AG09319 (cell line): Measurements from ENCODE around the gene NOXA1.

ENCODE experiments used
- DNase-seq: peaks from one replicate; pipeline ENCODE4 v3.0.0-alpha.2; 2010; ENCODE audit warnings: low read depth; ENCODE audit errors: extremely low read depth
- TF ChIP-seq, protein P1 (sequence below): IDR thresholded peaks from 2 replicates; pipeline ENCODE4 v1.5.1; 2011; ENCODE audit warnings: low read depth, mild to moderate bottlenecking, inconsistent platforms, low read length, moderate library complexity

The NOXA1 gene

DNA sequence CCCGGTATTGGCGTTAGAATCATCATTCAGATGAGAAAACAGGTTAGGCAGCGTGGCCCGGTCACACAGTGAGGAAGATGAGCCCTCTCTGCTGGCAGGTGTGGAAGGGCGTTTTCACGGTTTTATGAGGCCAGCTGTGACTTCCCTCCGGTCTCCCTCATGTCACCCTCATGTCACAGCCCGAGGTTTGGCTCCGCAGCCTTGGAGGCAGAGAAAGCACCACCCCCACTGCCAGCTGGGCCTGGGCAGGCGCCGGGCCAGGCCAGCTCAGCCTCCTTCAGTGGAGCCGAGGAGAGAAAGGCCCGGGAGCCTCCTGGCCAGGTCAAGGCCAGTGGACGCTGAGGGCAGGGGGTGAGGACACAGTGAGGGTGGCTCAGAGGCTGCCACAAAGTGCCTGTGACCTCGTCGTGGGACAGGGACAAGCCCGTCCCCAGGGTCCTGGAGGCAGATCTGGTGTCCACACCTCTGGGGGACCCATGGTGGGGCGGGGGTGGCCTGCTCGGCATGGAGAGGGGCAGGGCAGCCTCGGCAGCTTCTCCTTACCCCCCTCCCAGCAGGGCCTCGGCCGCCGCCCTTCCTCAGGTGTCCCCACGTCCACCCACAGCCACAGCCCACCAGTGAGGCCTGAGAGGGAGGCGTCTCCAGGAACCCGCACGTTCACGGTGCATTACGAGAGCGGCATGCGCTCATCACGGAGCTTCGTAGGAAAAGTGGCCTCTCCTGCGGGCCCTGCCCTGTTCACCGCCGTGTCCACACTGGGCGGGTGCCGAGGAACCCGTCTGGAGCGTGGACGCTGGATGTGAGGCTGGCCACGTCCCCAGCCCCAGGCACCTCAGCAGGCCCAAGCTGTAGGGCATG lies 32.4 kb upstream of the NOXA1 start:
- TF ChIP-seq, protein P1, sequence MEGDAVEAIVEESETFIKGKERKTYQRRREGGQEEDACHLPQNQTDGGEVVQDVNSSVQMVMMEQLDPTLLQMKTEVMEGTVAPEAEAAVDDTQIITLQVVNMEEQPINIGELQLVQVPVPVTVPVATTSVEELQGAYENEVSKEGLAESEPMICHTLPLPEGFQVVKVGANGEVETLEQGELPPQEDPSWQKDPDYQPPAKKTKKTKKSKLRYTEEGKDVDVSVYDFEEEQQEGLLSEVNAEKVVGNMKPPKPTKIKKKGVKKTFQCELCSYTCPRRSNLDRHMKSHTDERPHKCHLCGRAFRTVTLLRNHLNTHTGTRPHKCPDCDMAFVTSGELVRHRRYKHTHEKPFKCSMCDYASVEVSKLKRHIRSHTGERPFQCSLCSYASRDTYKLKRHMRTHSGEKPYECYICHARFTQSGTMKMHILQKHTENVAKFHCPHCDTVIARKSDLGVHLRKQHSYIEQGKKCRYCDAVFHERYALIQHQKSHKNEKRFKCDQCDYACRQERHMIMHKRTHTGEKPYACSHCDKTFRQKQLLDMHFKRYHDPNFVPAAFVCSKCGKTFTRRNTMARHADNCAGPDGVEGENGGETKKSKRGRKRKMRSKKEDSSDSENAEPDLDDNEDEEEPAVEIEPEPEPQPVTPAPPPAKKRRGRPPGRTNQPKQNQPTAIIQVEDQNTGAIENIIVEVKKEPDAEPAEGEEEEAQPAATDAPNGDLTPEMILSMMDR = no peak
- no peak for DNase-seq

DNA sequence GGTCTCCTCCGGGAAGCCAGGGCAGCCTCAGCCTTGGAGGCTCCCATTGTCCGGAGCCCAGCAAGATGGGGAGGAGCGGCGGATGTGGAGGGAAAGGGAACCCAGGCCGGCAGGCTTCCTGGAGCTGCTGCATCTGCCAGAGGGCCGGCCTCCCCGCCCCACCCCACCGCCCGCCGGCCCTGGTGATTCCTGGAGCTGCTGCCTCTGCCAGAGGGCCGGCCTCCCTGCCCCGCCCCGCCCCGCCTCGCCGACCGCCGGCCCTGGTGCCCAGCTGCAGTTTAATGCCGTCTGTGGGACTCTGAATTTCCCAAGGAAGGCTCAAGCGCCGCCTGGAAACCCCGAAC lies 31.8 kb upstream of the NOXA1 start:
- TF ChIP-seq, protein P1 = no peak
- DNase-seq = no peak

DNA sequence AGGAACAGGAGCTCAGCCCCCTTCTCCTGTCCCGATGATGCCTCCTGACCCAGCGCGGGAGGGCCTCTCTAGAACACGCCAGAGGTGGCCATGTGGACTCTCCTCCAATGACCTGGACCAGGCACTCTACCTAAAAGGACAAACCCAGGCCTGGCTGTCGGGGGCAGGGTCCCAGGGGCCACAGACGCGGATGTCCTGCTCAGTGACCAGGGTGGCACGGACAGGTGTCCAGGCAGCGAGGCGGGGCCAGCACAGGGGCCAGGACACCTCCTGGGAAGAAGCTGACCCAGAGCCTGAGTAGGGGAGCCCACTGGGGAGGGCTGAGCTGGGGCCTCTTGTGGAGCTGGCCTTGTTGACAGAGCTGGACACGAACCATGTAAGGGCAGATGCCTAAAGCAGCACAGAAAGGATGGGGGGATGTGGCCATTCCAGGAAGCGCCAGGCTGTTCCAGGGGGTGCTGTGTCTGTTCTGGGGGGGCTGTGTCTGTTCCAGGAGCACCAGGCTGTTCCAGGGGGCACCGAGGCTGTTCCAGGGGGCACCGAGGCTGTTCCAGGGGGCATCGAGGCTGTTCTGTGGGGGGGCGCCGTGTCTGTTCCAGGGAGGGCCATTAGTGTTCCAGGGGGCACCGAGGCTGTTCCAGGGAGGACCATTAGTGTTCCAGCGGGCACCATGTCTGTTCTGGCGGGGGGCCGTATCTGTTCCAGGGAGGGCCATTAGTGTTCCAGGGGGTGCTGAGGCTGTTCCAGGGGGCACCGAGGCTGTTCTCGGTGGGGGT lies 30.8 kb upstream of the NOXA1 start:
- no peak for DNase-seq
- TF ChIP-seq, protein P1 = no peak

DNA sequence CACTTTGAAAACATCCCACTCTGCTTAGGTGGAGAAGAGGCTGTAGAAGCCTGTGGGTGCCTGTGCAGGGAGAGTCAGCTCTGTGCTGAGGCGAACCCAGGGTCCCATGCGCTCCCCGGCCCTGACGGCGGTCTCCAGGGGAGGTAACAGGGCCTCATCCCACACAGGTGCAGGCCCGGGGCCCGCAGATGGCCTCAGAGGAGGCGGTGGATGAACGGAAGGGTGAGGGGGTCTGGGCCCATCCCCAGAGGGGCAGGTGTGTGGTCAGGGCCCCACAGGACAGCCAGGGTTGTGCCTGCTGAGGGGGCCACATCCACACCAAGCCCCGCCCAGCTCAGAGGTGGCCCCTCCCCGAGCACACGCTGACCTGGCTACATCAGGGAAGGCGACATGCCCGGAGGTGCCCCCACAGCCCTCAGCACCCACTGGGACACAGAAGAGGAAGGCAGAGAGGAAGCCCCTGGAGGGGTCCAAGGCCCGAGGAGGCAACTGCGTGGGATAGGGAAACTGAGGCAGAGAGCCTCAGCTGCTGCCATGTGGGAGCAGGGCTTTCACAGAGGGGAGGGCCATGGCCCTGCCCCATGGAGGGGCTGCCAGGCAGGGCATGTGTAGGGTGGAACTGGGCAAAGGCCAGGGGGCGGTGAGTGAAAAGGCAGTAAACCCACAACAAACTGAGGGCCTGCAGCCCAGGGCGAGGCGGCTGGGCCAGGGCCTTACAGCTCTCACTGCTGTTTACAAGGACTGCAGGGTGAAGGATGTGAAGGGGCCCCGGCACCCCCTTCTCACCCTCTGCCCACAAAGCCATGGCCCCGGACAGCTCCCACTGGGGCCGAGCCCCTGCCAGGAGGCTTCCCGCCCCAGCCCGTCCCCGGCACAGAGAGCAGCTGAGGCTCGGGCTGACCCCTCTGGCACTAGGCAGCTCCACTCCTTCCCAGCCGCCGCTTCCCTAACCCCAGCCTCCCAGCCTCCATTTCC lies 29.7 kb upstream of the NOXA1 start:
- TF ChIP-seq, protein P1 = no peak
- no peak for DNase-seq

DNA sequence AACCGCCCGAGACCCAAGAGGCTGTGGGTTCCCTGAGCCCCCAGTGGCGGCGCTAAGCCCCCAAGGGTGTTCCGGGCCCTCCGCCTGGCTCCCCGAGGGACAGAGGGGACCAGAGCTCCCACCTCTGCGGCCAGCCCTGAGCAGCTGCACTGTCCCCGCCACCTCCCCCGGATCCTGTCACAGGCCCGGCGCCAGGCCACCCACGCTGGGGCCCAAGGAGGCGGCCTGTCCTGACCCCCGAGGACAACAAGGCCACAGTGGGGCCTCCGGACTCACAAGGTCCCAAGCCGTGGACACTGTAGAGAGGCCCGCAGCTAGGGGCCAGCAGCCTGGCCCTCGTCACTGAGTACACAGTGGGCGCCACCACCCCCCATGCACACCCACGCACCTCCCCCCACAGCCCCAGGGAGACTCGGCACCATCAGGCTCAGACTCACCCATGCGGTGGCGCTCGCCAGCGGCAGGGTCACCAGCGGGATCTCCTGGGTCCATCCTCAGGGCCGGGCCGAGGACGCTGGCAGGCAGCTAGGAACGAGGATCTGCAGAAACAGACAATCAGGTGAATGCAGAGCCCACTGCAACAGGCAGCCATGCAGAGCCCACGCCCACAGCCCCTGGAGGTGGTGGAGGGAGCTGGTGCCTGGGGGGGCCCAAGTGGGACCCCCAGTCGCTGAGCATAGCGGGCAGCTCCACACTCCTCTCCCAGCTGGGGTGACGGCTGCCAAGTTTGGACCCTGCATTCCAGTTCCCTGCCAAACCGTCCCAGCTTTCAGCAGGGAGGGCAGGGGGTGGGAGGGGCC lies 28.1 kb upstream of the NOXA1 start:
- DNase-seq = no peak
- TF ChIP-seq, protein P1 = no peak

DNA sequence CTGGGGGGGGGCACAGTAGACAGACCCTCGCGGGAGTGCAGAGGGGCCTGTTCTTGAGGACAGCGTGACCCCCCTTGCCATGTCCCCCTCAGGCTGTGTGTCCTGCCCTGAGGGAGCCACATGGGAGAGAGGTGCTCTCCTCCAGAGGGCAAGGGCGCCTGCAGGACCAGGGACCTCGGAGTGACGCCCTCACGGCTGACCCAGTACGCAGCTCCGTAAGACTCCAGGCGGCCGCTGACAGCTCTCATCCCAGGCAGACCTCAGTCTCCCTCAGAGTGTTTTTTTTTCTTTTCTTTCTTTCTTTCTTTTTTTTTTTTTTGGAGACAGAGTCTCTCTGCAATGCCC lies 27.6 kb upstream of the NOXA1 start:
- TF ChIP-seq, protein P1 = no peak
- DNase-seq = no peak
